Aortic smooth muscle cell (primary cell): ENCODE results near the gene CXorf65. TPM values are rescaled to one million over a fixed set of nuclear protein-coding genes. Genes with fewer than 3 reads are reported as not detected.

ENCODE experiments used
- total RNA-seq: library from RNA; depleted of rRNA; stranded (reverse); fragments of >200 nt; gene quantifications from 2 replicates; pipeline ENCODE4 v1.2.3, GENCODE V29; 2014

CXorf65 gene
- not detected in 2 replicates for total RNA-seq

DNA sequence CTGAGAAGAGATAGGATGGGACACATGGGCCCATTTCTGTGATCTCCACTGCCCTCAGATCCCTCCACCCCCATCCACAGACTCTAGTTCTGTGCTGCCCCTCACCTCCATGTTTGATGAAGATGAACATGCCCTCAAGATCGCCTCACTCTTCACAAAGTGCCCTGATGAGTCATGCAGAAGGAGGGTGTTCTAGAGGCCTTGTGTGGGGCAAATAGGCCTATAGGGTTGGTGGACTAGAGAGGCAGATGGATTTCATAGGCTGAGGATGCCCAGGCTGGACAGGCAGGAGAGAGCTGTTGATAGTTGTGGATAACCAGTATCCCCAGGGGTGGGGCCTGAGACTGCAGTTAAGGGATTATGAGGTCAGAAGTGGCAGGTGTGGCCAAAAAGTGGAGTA, at the start of gene CXorf65:
TSS of gene CXorf65 (minus strand) at position 314 of the 400 bp plus-strand sequence. CDS start at position 130, 184 bp downstream.

DNA sequence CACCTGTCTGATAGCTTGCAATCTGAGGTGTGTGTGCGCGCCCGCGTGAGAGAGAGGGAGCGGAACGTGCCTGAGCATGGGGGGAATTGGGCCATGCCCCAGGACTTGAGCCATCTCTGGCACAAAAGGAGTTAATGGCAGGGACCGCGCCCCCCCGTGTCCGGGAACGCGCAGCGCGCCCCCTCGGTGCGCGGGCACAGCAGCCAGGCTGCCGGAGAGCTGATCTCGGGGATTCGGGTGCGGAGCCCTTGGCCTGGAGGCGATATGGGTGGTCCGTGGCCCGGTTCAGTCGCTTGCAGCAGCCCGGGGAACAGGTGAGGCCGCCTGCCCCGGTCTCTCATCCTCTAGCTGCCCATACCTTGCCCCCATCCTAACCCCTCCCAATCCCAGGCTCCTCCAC, 38.1 kb upstream of the CXorf65 start, which contains the start of gene NLGN3:
TSS of gene NLGN3 (plus strand) at position 191 of the 400 bp plus-strand sequence. CDS start 2,909 bp downstream, outside the sequence.

GRCh38 chrX:71118032-71118984, 11.8 kb upstream of the CXorf65 start, which contains the start of gene MED12:
TSS of gene MED12 (plus strand) at chrX:71118596. CDS start at chrX:71118755, 159 bp downstream.

DNA sequence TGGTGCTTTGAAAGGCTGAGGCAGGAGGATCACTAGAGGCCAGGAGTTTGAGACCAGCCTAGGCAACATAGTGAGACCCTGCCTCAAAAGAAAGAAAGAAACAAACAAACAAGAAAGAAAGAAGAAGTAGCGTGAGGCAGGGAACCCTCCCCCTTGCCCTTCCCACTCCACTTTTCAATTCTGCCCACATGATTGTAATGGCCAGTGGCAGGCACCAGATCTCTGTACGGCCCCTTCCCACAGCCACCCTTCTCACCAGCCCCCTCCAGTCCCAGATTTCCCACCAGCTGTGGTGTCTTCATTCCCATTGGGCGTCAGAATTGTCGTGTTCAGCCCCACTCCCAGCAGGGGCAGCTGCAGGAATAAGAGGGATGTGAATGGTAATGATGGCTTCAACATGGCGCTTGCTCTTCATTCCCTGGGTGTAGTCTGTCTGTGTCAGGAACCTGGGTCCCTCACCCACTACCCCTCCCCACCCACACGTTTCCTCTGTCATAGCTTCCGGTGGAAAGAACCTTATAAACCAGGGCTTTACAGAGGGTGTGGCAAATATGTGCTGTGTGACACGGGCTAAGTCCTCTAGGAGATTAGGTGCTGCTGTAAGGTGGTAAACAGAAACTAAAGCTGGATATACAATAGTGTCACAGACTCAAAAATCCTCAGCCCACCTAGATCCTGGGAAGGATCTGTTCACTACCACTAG, 4.8 kb upstream of the CXorf65 start, which contains the start of gene IL2RG:
TSS of gene IL2RG (minus strand) at position 437 of the 703 bp plus-strand sequence. CDS start at position 399, 38 bp downstream.

GRCh38 chrX:71095555-71095980, 11.0 kb downstream of the CXorf65 start, which contains the start of gene FOXO4:
TSS of gene FOXO4 (plus strand) at chrX:71095851. CDS start at chrX:71096529, 678 bp downstream.

DNA sequence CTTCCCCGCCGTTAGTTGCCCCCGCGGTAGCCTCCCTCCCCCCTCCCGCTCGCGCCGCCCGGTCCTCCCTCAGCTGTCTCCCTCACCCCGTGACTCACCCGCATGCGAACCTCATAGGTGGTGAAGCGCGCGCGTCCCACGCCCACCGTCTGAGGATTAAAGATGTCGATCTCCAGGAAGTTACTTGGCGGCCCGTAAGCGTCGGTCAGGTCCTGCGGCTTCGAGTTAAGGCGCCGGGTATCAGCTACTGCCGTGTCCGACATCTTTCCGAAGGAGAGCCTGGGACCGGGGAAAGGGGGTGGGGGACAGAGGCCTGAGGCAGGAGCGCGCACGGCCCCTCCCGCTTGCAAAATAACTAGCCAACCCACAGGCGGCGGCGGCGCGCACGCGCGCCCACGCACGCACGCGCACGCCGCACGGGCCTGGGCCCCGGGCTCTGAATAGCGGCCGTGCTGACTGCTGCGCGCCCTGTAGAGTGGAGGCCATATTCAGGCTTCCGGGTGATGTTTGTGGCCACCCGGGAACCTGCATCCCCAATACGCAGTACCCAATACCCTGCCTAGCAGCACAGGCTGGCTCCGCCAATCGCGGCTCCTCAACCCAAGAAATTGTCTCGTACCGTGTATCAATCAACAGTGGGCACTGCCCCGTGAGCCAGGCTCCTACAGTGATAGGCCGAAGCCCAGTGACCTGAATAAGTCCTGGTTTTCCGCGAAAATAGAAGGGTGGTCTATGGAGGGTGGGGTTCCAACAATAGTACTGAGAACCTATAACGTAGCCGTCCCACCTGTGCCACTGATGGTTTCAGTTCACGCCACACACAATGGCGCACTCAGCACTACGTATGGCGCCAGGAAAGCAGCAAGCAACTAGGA, 38.3 kb downstream of the CXorf65 start, which contains the start of gene SNX12:
TSS of gene SNX12 (minus strand) at position 291 of the 875 bp plus-strand sequence. CDS start at position 263, 28 bp downstream.

Other genes with a start within 250 kb of the CXorf65 start
- gene TEX11, start 198.0 kb downstream of the CXorf65 start, total RNA-seq, result not detected in 2 replicates
- not detected in 2 replicates for gene SLC7A3, start 175.6 kb downstream of the CXorf65 start, total RNA-seq
- 73.9 and 74.1 TPM in 2 replicates for gene SNX12, start 38.4 kb downstream of the CXorf65 start, total RNA-seq
- 4.2 and 4.9 TPM in 2 replicates for gene FOXO4, start 10.9 kb downstream of the CXorf65 start, total RNA-seq
- gene IL2RG, start 4.8 kb upstream of the CXorf65 start, total RNA-seq, result not detected in 2 replicates
- gene MED12, start 11.9 kb upstream of the CXorf65 start, total RNA-seq, result 27.5 and 38.5 TPM in 2 replicates
- 0.13 and 0.37 TPM in 2 replicates for gene NLGN3, start 38.1 kb upstream of the CXorf65 start, total RNA-seq
- not detected in 2 replicates for gene GJB1, start 116.5 kb upstream of the CXorf65 start, total RNA-seq
- 7.7 and 10.7 TPM in 2 replicates for gene ZMYM3, start 147.4 kb upstream of the CXorf65 start, total RNA-seq
- 386 and 414 TPM in 2 replicates for gene NONO, start 176.9 kb upstream of the CXorf65 start, total RNA-seq
- gene ITGB1BP2, start 195.0 kb upstream of the CXorf65 start, total RNA-seq, result 13.7 and 24.3 TPM in 2 replicates